ACC112 (cell line): ENCODE results near the gene PRDX2.

Experiments used
- H2AFZ ChIP-seq: fragments of 200-600 bp; sonication (generic); one replicate; pipeline ENCODE4 v1.6.0; 2017; ENCODE audit warnings: antibody characterized with exemption, low read length; ENCODE audit not compliant: unreplicated experiment
- H3K27ac ChIP-seq: fragments of 200-600 bp; sonication (generic); 2 replicates; pipeline ENCODE4 v1.5.1; 2014; ENCODE audit warnings: low read depth, mild to moderate bottlenecking, antibody characterized with exemption, low read length, moderate library complexity
- H3K27me3 ChIP-seq: fragments of 200-600 bp; sonication (generic); 2 replicates; pipeline ENCODE4 v1.6.1; 2014; ENCODE audit warnings: mild to moderate bottlenecking, antibody characterized with exemption, low read length, moderate library complexity, mixed read lengths; ENCODE audit not compliant: insufficient read depth
- H3K36me3 ChIP-seq: fragments of 200-600 bp; sonication (generic); 2 replicates; pipeline ENCODE4 v1.6.1; 2016; ENCODE audit warnings: mild to moderate bottlenecking, antibody characterized with exemption, low read length, moderate library complexity, mixed read lengths; ENCODE audit not compliant: insufficient read depth
- H3K4me1 ChIP-seq: fragments of 200-600 bp; sonication (generic); one replicate; pipeline ENCODE4 v1.6.1; 2016; ENCODE audit warnings: low read length, mixed read lengths; ENCODE audit not compliant: insufficient read depth, unreplicated experiment, control insufficient read depth
- H3K4me3 ChIP-seq: fragments of 200-600 bp; sonication (generic); 2 replicates; pipeline ENCODE4 v1.5.1; 2014; ENCODE audit warnings: mild to moderate bottlenecking, low read depth, low read length
- H3K79me2 ChIP-seq: fragments of 200-600 bp; sonication (generic); one replicate; pipeline ENCODE4 v1.6.0; 2016; ENCODE audit warnings: low read length; ENCODE audit not compliant: control insufficient read depth, unreplicated experiment, insufficient read depth

Gene PRDX2

DNA sequence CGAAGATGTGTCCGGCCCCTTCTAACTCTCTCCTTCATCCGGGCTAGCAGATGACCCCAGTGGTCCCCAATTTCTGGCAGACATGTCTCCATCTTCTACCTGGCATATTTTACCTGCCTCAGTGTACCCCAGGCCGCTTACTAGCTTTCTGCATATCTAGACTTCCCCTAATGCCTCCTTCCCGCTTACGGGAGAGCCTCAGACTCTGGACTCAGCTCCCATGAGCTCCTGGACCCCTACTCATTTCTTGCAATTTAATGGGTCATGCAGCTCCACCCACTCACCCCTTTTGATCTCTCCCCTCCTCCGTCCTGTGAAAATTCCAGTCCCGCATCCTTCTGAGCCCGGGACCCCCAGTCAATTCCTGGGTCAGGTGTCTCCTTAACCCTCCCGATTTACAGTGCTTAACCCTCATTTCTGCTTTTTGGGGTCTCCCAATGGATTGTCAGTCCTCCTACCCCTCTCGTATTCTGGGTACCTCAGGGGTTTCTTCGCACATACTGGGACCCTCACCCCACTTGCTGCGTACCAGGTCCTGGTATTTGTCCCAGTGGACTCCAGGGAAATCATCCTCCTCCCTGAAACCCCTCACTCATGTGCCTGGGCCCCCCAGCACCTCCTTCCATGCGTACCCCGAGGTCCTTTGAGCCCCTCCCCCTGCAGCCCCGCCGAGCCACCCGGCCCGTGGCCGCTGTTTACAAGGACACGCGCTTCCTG, 10.8 kb downstream of the PRDX2 start:
- H3K4me1 ChIP-seq: peaks cover 33% of the 10 kb centered on the region

DNA sequence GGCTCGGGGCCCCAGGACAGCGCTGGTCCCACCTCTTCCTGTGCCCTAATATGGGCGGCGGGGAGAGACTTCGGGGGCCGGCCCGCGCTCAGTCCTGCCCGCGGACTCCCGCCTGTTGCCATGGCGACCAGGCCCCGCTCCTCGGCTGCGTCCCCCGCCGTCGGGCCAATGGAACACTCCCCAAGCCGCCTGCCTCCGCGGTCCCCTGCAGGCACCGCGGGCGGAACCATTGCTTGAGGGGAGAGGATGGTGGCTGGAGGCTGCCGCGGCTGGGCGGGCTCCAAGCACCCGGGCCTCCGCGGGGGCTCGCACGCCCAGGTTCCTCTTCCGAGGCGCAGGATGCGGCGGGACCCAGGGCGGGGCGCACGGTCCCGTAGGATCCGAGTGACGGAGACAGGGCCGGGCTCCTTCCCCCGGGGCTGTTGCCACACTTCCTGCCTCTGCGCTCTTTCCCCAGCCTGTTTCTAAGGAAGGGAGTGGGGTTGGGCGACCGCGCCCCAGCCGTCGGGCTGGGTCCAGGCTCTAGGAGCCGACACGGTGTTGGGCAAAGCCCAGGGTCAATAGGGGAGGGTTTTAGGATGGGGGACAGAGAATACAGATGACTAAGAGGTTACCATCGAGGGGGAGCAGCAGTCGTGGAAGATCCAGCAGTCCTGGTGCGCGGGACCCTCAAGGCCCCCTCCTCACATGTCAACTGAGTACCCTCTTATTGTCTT, 11.5 kb downstream of the PRDX2 start:
- Histone ChIP-seq H3K27ac (peak overlapping the region; percentile 100), H3K27me3 (no peaks in the 10 kb centered on the region), H3K79me2 (peaks cover 20% of the 10 kb centered on the region), H3K36me3 (no peaks in the 10 kb centered on the region), H3K4me3 (peak overlapping the region; percentile 93), H3K4me1 (peaks cover 41% of the 10 kb centered on the region), H2AFZ (no peak overlapping the region)

More for the DNA sequence above, 10.8 kb downstream of the PRDX2 start:
- H3K27me3 ChIP-seq: no peaks in the 10 kb centered on the region
- no peak overlapping the region for H2AFZ ChIP-seq
- H3K79me2 ChIP-seq: peaks cover 20% of the 10 kb centered on the region
- no peaks in the 10 kb centered on the region for H3K36me3 ChIP-seq
- peak overlapping the region; percentile 100 for H3K27ac ChIP-seq
- peak overlapping the region; percentile 93 for H3K4me3 ChIP-seq

- Histone ChIP-seq H3K27ac (peak overlapping the region; percentile 100), H3K4me1 (peaks cover 44% of the 10 kb centered on the region), H3K4me3 (peak overlapping the region; percentile 93), H2AFZ (peak overlapping the region; percentile 50), H3K27me3 (no peaks in the 10 kb centered on the region), H3K79me2 (peaks cover 20% of the 10 kb centered on the region), H3K36me3 (no peaks in the 10 kb centered on the region)
Measured at GRCh38 chr19:12789098-12789903, 12.3 kb downstream of the PRDX2 start.

DNA sequence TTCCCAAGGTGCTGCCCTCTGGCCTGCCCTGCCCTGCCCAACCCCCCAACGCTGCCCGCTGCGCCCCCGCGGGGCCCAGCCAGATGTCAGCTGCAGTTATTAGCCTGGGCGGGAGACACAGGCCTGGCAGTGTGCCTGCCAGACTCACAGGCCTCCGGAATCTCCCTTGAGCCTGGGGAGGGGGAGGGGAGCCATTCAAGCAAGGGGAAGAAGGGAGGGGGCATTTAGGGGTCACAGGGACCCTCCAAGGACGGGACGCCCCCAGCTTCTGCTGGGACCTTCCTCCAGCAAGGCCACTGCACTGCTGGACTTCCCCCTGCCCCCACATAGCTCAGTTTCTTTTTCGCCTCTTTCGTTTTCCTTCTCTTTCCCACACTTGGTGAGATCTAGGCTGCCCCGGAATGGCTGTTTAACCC, 12.9 kb downstream of the PRDX2 start:
- peaks cover 50% of the 10 kb centered on the region for H3K4me1 ChIP-seq
- peaks cover 20% of the 10 kb centered on the region for H3K79me2 ChIP-seq
- peak overlapping the region; percentile 100 for H3K27ac ChIP-seq

GRCh38 chr19:12788042-12788681, 13.4 kb downstream of the PRDX2 start:
- Histone ChIP-seq H2AFZ (no peak overlapping the region), H3K4me1 (peaks cover 55% of the 10 kb centered on the region), H3K79me2 (peaks cover 18% of the 10 kb centered on the region), H3K27me3 (no peaks in the 10 kb centered on the region), H3K36me3 (no peaks in the 10 kb centered on the region), H3K27ac (peak overlapping the region; percentile 100), H3K4me3 (peak overlapping the region; percentile 93)

More for the DNA sequence above, 12.9 kb downstream of the PRDX2 start:
- H3K27me3 ChIP-seq: no peaks in the 10 kb centered on the region
- H2AFZ ChIP-seq: peak overlapping the region; percentile 50
- peak overlapping the region; percentile 93 for H3K4me3 ChIP-seq
- no peaks in the 10 kb centered on the region for H3K36me3 ChIP-seq

GRCh38 chr19:12787458-12787857, 14.1 kb downstream of the PRDX2 start:
- Histone ChIP-seq H3K4me1 (peaks cover 60% of the 10 kb centered on the region), H2AFZ (no peak overlapping the region), H3K27ac (no peak overlapping the region), H3K27me3 (no peaks in the 10 kb centered on the region), H3K4me3 (no peak overlapping the region), H3K36me3 (no peaks in the 10 kb centered on the region), H3K79me2 (peaks cover 11% of the 10 kb centered on the region)

GRCh38 chr19:12786952-12787351, 14.6 kb downstream of the PRDX2 start:
- Histone ChIP-seq H3K4me3 (no peak overlapping the region), H3K79me2 (peaks cover 6% of the 10 kb centered on the region), H2AFZ (no peak overlapping the region), H3K27me3 (no peaks in the 10 kb centered on the region), H3K4me1 (peaks cover 65% of the 10 kb centered on the region), H3K36me3 (no peaks in the 10 kb centered on the region), H3K27ac (no peak overlapping the region)

DNA sequence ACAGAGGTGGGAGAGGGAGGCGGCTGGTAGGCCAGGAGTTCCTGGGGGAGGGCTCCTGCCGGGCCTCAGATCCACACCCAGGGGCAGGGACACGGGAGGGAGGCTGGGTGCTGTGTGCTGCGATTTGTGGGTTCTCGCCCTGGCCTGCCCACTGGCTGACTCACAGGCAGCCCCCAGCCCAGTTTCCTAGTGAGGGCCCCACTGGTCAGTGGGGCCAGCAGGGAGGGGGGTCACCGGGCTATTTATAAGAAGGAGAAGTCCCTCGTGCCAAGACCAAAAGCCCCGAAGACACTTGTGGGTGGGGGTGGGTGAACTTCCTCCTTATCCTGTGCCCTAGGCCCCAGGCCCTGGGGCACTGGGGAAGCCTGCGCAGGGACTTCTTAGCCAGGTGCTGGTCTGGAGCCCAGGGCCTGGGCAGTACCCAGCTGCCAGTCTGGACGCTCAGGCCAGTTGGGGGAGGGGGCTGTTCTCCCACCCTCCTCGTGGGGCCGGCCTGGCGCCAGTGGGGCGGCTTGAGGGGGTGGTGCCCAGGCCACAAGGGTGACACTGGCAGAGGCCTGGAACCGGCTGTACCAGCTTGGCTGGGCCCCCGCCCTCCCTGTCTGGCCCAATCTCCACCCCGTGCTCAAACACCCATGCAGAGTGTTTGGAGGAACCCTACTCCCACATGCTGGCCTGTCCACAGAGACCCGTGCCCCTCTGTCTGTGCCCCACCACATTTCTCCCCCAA, 15.3 kb downstream of the PRDX2 start:
- H3K36me3 ChIP-seq: no peaks in the 10 kb centered on the region
- H3K79me2 ChIP-seq: no peaks in the 10 kb centered on the region
- H3K27me3 ChIP-seq: no peaks in the 10 kb centered on the region
- no peak overlapping the region for H2AFZ ChIP-seq
- no peak overlapping the region for H3K4me3 ChIP-seq
- peaks cover 68% of the 10 kb centered on the region for H3K4me1 ChIP-seq
- peak overlapping the region; percentile 44; the same call in 1 of the 2 replicates for H3K27ac ChIP-seq

- Histone ChIP-seq H3K27me3 (no peaks in the 10 kb centered on the region), H3K4me1 (peaks cover 63% of the 10 kb centered on the region), H3K4me3 (no peak overlapping the region), H3K27ac (peak overlapping the region; percentile 44), H3K79me2 (no peaks in the 10 kb centered on the region), H2AFZ (no peak overlapping the region), H3K36me3 (no peaks in the 10 kb centered on the region)
Measured at GRCh38 chr19:12785431-12786031, 16.1 kb downstream of the PRDX2 start.
